OCI-M2 (cell line): ENCODE results near the gene ALS2CL.

ENCODE experiments used
- DNase-seq: peaks from one replicate; lab custom pipeline; 2025; ENCODE audit not compliant: unreplicated experiment; lab: John Stamatoyannopoulos, UW

ALS2CL gene

GRCh38 chr3:46634856-46635255 is 58.6 kb downstream of the ALS2CL start:
- DNase-seq, result no peak

GRCh38 chr3:46632792-46633191 is 60.7 kb downstream of the ALS2CL start:
- DNase-seq, result no peak

GRCh38 chr3:46629551-46630517 is 63.6 kb downstream of the ALS2CL start:
- DNase-seq, result no peak

GRCh38 chr3:46628901-46629369 is 64.5 kb downstream of the ALS2CL start:
- DNase-seq, result no peak

- DNase-seq, result no peak
These were observed 66.4 kb downstream of the ALS2CL start for GRCh38 chr3:46627078-46627477.

- no peak for DNase-seq
These were observed 67.4 kb downstream of the ALS2CL start for GRCh38 chr3:46626039-46626438.

- no peak for DNase-seq
These were observed 68.4 kb downstream of the ALS2CL start for GRCh38 chr3:46624975-46625490.

- DNase-seq, result no peak
These were observed 68.9 kb downstream of the ALS2CL start for GRCh38 chr3:46624533-46624932.

- no peak for DNase-seq
These were observed 73.4 kb downstream of the ALS2CL start for GRCh38 chr3:46619845-46620778.
